ENCODE results near the gene HEATR1.

GRCh38 chr1:236558846-236559245 lies 45.5 kb downstream of the HEATR1 start:
- TF ChIP-seq RAD21 (IDR thresholded peaks at IDR 0.05; ENCODE audit: low read length): no peak
- no peak for TF ChIP-seq MAX (IDR thresholded peaks at IDR 0.05; ENCODE audit: low read depth)
- no peak for TF ChIP-seq EP300 (IDR thresholded peaks at IDR 0.05; ENCODE audit: borderline replicate concordance in 1 of 2, low read depth in 1 of 2, low read length in 1 of 2)
- TF ChIP-seq CTCF (IDR thresholded peaks at IDR 0.05): no peak
- TF ChIP-seq TEAD4 (IDR thresholded peaks at IDR 0.05; ENCODE audit: borderline replicate concordance, insufficient read depth): no peak
- no peak for TF ChIP-seq POLR2AphosphoS5 (IDR thresholded peaks at IDR 0.05; ENCODE audit: low read depth, low read length)
- no peak for TF ChIP-seq REST (IDR thresholded peaks at IDR 0.05; ENCODE audit: low read depth, low read length)
- TF ChIP-seq PBX3 (IDR thresholded peaks at IDR 0.05): no peak
- TF ChIP-seq SIN3A (IDR thresholded peaks at IDR 0.05; ENCODE audit: borderline replicate concordance, low read depth, low read length): no peak
- TF ChIP-seq NFIC (IDR thresholded peaks at IDR 0.05; ENCODE audit: borderline replicate concordance): no peak
- no peak for TF ChIP-seq SMC3 (IDR thresholded peaks at IDR 0.05; ENCODE audit: low read depth, low read length)
- TF ChIP-seq USF2 (IDR thresholded peaks at IDR 0.05; ENCODE audit: borderline replicate concordance, low read depth, low read length): no peak
